Heart left ventricle (tissue), 16 donors: ENCODE measurements around the gene PRKCA. TPM values are rescaled to one million over a fixed set of nuclear protein-coding genes. Genes with fewer than 3 reads are reported as not detected.

ENCODE experiments used
- ATAC-seq, 4 donors: fragments of 200-7000 bp; cut with Tn5 transposase; one replicate each; pipeline ENCODE4 v1.9.1; 2020 to 2022; ENCODE audit warnings: moderate library complexity in 4 of 4, mild to moderate bottlenecking in 3 of 4, moderate number of reproducible peaks in 1 of 4
- DNase-seq, 5 donors: peaks; one replicate each; pipeline ENCODE4 v3.0.0-alpha.2; 2020
- H3K27ac ChIP-seq, 12 donors: fragments of 200-600 bp; sonication (generic) in 4 of 12; one replicate each; pipeline versions ENCODE4 v1.5.0 to v1.8.0; 2016 to 2022; ENCODE audit warnings: mild to moderate bottlenecking in 2 of 12
- H3K27me3 ChIP-seq, 9 donors: fragments of 200-600 bp; sonication (generic) in 2 of 9; one replicate each; pipeline versions ENCODE4 v1.5.1 to v1.8.0; 2016 to 2022; ENCODE audit warnings: mild to moderate bottlenecking in 3 of 9
- H3K36me3 ChIP-seq, 9 donors: fragments of 200-600 bp; sonication (generic) in 2 of 9; one replicate each; pipeline versions ENCODE4 v1.5.0 to v1.8.0; 2018 to 2022; ENCODE audit warnings: mild to moderate bottlenecking in 2 of 9
- H3K4me1 ChIP-seq, 12 donors: fragments of 200-600 bp; sonication (generic) in 4 of 12; one replicate each; pipeline versions ENCODE4 v1.5.0 to v1.8.0; 2016 to 2022; ENCODE audit warnings: mild to moderate bottlenecking in 3 of 12
- H3K4me3 ChIP-seq, 12 donors: fragments of 200-600 bp; sonication (generic) in 4 of 12; one replicate each; pipeline versions ENCODE4 v1.5.0 to v1.8.0; 2017 to 2022; ENCODE audit warnings: mild to moderate bottlenecking in 9 of 12, moderate library complexity in 4 of 12
- H3K9me3 ChIP-seq, 12 donors: fragments of 200-600 bp; sonication (generic) in 4 of 12; one replicate each; pipeline versions ENCODE4 v1.5.0 to v1.8.0; 2016 to 2022; ENCODE audit warnings: mild to moderate bottlenecking in 1 of 12
- POLR2A ChIP-seq, 2 donors: fragments of 450-650 bp; IDR thresholded peaks; one replicate each; pipeline ENCODE4 v1.6.1; 2017; ENCODE audit warnings: antibody characterized with exemption in 2 of 2, mild to moderate bottlenecking in 2 of 2, moderate library complexity in 2 of 2
- WGBS, 4 donors: extraction: QIAGEN DNeasy Blood & Tissue Kit in 2 of 4; methylation state at CpG; one replicate each; pipeline versions ENCODE4 v1.1.5 to v1.1.7; 2013 to 2018; 5-methylcytosine and 5-hydroxymethylcytosine counted together
- intact Hi-C, 10 donors: fragments of 100-400 bp; cut with DNase I; formaldehyde crosslinking; loops; one replicate each; pipeline versions ENCODE4 v1.11.1 to v1.14.2; 2022
- polyA plus RNA-seq, 2 donors: library from polyadenylated mRNA; stranded (reverse); fragments of 200-250 nt; gene quantifications; one replicate each; pipeline ENCODE4 v1.2.3, GENCODE V29; 2013
- total RNA-seq, 9 donors: library from RNA; depleted of rRNA in 2 of 9; stranded (reverse); fragments of >200 nt in 2 of 9; fragmentation: NEBNext Ultra II Directional in 3 of 9; extraction: Animal tissue kit (Norgen Biotek cat#: 25700) in 3 of 9; gene quantifications; one replicate each; pipeline versions ENCODE4 v1.1.0 to v1.2.4, GENCODE V29; 2016 to 2023
- TF ChIP-seq, protein P1 (sequence below), 12 donors: fragments of 200-600 bp; sonication (generic) in 4 of 12; IDR thresholded peaks; one replicate each; pipeline versions ENCODE4 v1.5.0 to v1.8.0; 2018 to 2022; ENCODE audit warnings: antibody characterized with exemption in 12 of 12, mild to moderate bottlenecking in 5 of 12
- donor health status: ischemic (EF 13 %, LVEDD 7.1; RV severe dilation, severe dysfunction).
- donor health status: healthy with polysubstance abuse.
- donor health status: DM: no; HTN: yes; CAD: no.
- donor health status: DM: no; HTN: no; CAD: no.
- donor health status: ischemic (EF 25% LVEDD 6.9; RV normal size, moderate dysfunction).
- donor health status: ischemic (EF 25% LVEDD 5.7; RV mildly dilated, moderate dysfunction).
- donor health status: healthy.
- donor health status: DM: yes; HTN: yes; CAD: no.
- donor health status: ischemic (EF 35%, LVEDD 5.7; RV mildly dilated, moderate dysfunction).
- donor health status: nonischemic (EF 11% LVEDD 7.7; RV severe dilation, severe dysfunction).
- donor health status: DM: yes; HTN: yes; CAD: no.
- donor health status: PGD.
- donor health status: ischemic (EF 29% LVEDD 5.4; RV normal size, mild dysfunction).
- donor health status: nonischemic (EF 23%, LVEDD 6.1; RV moderate dilation, normal function).

PRKCA gene
- total and polyA plus RNA-seq, 11 donors, result 3.4 to 26.8 (median 11.4) TPM

DNA sequence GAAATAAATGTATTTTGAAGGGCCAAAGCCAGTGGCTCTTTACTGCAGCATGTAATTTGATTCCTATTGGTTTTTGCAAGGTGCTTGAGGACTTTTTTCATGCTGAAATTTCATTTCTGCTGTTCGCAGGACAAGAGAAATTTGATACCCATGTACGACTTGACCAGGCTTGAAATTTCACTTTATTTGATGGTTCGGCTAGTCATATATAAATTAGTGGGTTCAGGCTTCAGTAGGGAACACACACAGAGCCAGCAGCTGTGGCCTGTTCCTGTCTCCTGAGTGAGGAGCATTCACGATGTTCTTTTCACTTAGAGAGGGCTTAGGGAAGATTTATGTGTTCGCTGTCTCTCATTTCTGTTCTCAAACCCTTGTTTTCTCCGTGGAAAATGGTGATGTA lies 274.1 kb downstream of the PRKCA start:
- ATAC-seq (no peak), DNase-seq (no peak)
- H3K36me3 ChIP-seq, result no peaks in the 10 kb centered on the region
- no peaks in the 10 kb centered on the region for H3K9me3 ChIP-seq
- intact Hi-C loops, result loop anchor here in 1 of 10 donors (10.0 kb wide), 1 partner anchor 372 kb away; no protein-coding TSS in a partner anchor
- TF ChIP-seq, protein P1, sequence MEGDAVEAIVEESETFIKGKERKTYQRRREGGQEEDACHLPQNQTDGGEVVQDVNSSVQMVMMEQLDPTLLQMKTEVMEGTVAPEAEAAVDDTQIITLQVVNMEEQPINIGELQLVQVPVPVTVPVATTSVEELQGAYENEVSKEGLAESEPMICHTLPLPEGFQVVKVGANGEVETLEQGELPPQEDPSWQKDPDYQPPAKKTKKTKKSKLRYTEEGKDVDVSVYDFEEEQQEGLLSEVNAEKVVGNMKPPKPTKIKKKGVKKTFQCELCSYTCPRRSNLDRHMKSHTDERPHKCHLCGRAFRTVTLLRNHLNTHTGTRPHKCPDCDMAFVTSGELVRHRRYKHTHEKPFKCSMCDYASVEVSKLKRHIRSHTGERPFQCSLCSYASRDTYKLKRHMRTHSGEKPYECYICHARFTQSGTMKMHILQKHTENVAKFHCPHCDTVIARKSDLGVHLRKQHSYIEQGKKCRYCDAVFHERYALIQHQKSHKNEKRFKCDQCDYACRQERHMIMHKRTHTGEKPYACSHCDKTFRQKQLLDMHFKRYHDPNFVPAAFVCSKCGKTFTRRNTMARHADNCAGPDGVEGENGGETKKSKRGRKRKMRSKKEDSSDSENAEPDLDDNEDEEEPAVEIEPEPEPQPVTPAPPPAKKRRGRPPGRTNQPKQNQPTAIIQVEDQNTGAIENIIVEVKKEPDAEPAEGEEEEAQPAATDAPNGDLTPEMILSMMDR (IDR thresholded peaks at IDR 0.05), result no peak
- no peak for TF ChIP-seq POLR2A (IDR thresholded peaks at IDR 0.05)
- peaks cover 0 to 29% (median 13%) of the 10 kb centered on the region in 12 donors for H3K4me1 ChIP-seq
- H3K27ac ChIP-seq, result no peak overlapping the region
- no peak overlapping the region for H3K4me3 ChIP-seq
- H3K27me3 ChIP-seq, result no peaks in the 10 kb centered on the region
- 83 to 94% (median 85%) methylated on average over 6 of the region's 6 CpGs for WGBS, 4 donors

DNA sequence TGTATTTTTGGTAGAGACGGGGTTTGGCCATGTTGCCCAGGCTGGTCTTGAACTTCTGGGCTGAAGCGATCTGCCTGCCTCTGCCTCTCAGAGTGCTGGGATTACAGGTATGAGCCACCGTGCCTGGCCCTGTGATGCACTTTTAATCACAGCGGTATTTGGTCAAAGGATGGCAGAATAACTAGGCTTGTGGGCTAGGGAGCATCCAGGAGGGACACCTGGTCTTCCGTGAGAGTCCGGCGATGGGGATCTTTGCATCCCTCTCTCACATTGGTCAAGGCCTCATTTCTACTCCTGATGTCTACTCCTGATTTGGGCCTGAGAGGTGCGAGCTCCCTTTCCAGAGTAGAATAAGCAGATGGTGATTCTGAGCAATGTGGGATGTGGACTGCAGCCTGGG lies 274.6 kb downstream of the PRKCA start:
- DNase-seq (no peak), ATAC-seq (no peak)
- 84 to 98% (median 93%) methylated on average over 8 of the region's 8 CpGs for WGBS, 4 donors
- Histone ChIP-seq H3K27me3 (no peaks in the 10 kb centered on the region), H3K36me3 (no peaks in the 10 kb centered on the region), H3K9me3 (no peaks in the 10 kb centered on the region), H3K4me1 (peaks cover 0 to 30% (median 13%) of the 10 kb centered on the region in 12 donors), H3K4me3 (no peak overlapping the region), H3K27ac (no peak overlapping the region)
- intact Hi-C loops, result loop anchor here in 1 of 10 donors (10.0 kb wide), 1 partner anchor 372 kb away; no protein-coding TSS in a partner anchor
- no peak for TF ChIP-seq POLR2A (IDR thresholded peaks at IDR 0.05)
- TF ChIP-seq, protein P1 (IDR thresholded peaks at IDR 0.05), result no peak

DNA sequence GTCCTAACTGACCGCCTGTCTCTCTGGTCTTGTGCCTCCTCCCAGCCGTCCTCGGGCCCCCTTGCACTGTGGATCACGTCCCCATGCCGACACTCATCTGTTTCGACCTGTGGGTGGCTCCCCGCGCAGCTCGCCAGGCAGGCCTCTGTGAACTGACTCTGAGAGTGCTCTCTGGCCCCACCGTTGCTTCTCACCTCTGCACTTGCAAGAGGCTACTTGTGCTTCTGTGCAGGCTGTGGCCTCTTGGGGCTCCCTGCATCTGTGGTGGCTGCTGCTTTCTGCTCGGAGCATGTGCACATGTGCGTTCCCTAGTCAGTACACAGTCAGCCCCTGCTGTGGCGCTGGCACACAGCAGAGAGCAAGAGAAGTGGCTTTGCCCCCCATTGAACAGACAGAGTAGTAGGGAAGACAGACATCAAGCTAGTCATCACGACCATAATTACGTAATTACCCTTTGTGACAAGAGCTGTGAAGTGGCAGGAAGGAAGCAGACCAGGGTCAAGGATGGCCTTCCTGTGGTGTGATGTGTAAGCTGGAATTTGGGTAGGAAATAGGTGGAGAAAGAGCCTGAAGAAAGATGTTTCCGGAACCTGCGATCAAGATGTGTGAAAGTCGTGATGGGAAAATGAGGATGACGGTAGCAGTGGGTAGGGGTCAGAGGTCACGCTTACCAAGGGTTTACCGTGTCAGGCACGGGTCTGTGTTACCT lies 276.5 kb downstream of the PRKCA start:
- Histone ChIP-seq H3K4me3 (no peak overlapping the region), H3K27me3 (no peaks in the 10 kb centered on the region), H3K4me1 (peaks cover 0 to 38% (median 13%) of the 10 kb centered on the region in 12 donors), H3K9me3 (no peaks in the 10 kb centered on the region), H3K36me3 (no peaks in the 10 kb centered on the region), H3K27ac (peak overlapping the region in 1 of 12 donors; percentile 8)
- ATAC-seq, result no peak
- TF ChIP-seq POLR2A (IDR thresholded peaks at IDR 0.05), result no peak
- TF ChIP-seq, protein P1 (IDR thresholded peaks at IDR 0.05), result no peak
- WGBS, 4 donors, result 74 to 84% (median 80%) methylated on average over 20 to 22 of the region's 22 CpGs
- DNase-seq, result no peak
- intact Hi-C loops, result loop anchor here in 1 of 10 donors (10.0 kb wide), 1 partner anchor 374 kb away; no protein-coding TSS in a partner anchor

DNA sequence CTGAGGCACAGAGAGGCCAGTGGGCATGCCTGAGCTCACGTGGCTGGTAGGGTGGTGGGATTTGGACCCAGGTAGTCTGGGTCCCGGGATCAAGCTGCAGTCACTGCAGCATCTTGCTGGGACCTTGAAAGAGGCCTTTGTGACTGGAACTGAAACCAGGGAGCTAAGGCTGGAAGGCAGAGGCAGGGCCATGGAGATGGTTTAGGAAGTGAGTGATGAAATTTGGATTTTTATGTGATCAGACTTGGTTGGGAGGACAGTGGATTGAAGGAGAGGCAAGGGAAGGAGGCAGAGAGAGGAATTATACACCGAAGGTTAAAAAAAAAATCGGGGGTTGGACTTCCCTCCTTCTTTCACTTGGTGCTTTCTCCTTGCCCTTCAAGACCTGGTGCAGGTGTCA lies 277.1 kb downstream of the PRKCA start:
- Histone ChIP-seq H3K4me3 (no peak overlapping the region), H3K9me3 (no peaks in the 10 kb centered on the region), H3K4me1 (peaks cover 0 to 40% (median 13%) of the 10 kb centered on the region in 12 donors), H3K27ac (peak overlapping the region in 5 of 12 donors; percentile 8 to 59 (median 31)), H3K27me3 (no peaks in the 10 kb centered on the region), H3K36me3 (no peaks in the 10 kb centered on the region)
- TF ChIP-seq POLR2A (IDR thresholded peaks at IDR 0.05), result no peak
- TF ChIP-seq, protein P1 (IDR thresholded peaks at IDR 0.05), result no peak
- ATAC-seq, result no peak
- WGBS, 4 donors, result 76 to 88% (median 86%) methylated on average over 4 of the region's 4 CpGs
- no peak for DNase-seq
- intact Hi-C loops, result loop anchor here in 1 of 10 donors (10.0 kb wide), 1 partner anchor 375 kb away; no protein-coding TSS in a partner anchor
